ENCODE measurements around the gene PREP.

DNA sequence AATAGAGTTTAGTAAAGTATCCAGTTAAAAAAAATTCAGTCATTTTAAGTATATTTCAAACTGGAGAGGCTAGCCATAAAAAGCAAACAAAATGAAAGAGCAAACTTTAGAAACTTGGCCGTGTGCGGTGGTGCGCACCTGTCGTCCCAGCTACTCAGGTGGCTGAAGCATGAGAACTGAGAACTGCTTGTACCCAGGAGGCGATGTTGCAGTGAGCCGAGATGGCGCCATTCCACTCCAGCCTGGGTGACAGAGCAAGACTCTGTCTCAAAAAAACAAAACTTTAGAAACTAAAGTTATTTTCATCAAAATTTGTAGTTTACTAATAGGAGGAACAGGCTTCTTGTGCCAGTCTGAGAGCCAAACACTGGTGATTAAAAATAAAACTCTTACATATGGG, 122.8 kb downstream of the PREP start:
- TF ChIP-seq, protein P1, sequence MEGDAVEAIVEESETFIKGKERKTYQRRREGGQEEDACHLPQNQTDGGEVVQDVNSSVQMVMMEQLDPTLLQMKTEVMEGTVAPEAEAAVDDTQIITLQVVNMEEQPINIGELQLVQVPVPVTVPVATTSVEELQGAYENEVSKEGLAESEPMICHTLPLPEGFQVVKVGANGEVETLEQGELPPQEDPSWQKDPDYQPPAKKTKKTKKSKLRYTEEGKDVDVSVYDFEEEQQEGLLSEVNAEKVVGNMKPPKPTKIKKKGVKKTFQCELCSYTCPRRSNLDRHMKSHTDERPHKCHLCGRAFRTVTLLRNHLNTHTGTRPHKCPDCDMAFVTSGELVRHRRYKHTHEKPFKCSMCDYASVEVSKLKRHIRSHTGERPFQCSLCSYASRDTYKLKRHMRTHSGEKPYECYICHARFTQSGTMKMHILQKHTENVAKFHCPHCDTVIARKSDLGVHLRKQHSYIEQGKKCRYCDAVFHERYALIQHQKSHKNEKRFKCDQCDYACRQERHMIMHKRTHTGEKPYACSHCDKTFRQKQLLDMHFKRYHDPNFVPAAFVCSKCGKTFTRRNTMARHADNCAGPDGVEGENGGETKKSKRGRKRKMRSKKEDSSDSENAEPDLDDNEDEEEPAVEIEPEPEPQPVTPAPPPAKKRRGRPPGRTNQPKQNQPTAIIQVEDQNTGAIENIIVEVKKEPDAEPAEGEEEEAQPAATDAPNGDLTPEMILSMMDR (IDR thresholded peaks at IDR 0.05), result no peak
- TF ChIP-seq, protein P2, sequence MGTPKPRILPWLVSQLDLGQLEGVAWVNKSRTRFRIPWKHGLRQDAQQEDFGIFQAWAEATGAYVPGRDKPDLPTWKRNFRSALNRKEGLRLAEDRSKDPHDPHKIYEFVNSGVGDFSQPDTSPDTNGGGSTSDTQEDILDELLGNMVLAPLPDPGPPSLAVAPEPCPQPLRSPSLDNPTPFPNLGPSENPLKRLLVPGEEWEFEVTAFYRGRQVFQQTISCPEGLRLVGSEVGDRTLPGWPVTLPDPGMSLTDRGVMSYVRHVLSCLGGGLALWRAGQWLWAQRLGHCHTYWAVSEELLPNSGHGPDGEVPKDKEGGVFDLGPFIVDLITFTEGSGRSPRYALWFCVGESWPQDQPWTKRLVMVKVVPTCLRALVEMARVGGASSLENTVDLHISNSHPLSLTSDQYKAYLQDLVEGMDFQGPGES (IDR thresholded peaks at IDR 0.05; ENCODE audit: low read depth, low read length), result no peak

All from SK-N-SH (cell line).